Right lobe of liver (tissue), 4 donors: ENCODE data around the gene BMPR2.

ENCODE experiments used
- CTCF ChIP-seq, 4 donors: fragments of 200-600 bp in 3 of 4; fragments of 450-650 bp in 1 of 4; IDR thresholded peaks; one replicate each; pipeline versions ENCODE4 v1.5.1 to v1.8.0; 2016 to 2022; ENCODE audit warnings: antibody characterized with exemption in 4 of 4, mild to moderate bottlenecking in 2 of 4
- POLR2A ChIP-seq: fragments of 450-650 bp; IDR thresholded peaks from one replicate; pipeline ENCODE4 v1.6.1; 2017; ENCODE audit warnings: antibody characterized with exemption, mild to moderate bottlenecking
- donor health status: DM: no; HTN: no; CAD: no.
- donor health status: DM: no; HTN: no; CAD: no.
- donor health status: DM: no; HTN: yes; CAD: no.

GRCh38 chr2:202410092-202410491 lies 34.0 kb downstream of the BMPR2 start:
- TF ChIP-seq CTCF (IDR thresholded peaks at IDR 0.05) (no peak), POLR2A (no peak)
